A549 (cell line): ENCODE results near the gene SRGAP3.

ENCODE experiments used
- BHLHE40 ChIP-seq: IDR thresholded peaks from 2 replicates; pipeline ENCODE4 v1.6.1; 2012; ENCODE audit warnings: low read depth, low read length, inconsistent platforms
- CBX8 ChIP-seq: fragments of 200-600 bp; sonication (generic); IDR thresholded peaks from 2 replicates; pipeline ENCODE4 v1.6.1; 2016
- CHD4 ChIP-seq: fragments of 200-600 bp; sonication (generic); IDR thresholded peaks from 2 replicates; pipeline ENCODE4 v1.6.1; 2016; ENCODE audit warnings: antibody characterized with exemption, mild to moderate bottlenecking, borderline replicate concordance
- CTCF ChIP-seq: fragments of >200 bp; sonication (Bioruptor Twin); formaldehyde crosslinking; IDR thresholded peaks from 3 replicates; pipeline ENCODE4 v1.5.1; 2016
- ESRRA ChIP-seq: fragments of 150-350 bp; IDR thresholded peaks from 2 replicates; pipeline ENCODE4 v1.6.1; 2014; ENCODE audit warnings: mild to moderate bottlenecking, low read length, borderline replicate concordance
- GATA3 ChIP-seq: IDR thresholded peaks from 2 replicates; pipeline ENCODE4 v1.6.1; 2012; ENCODE audit warnings: borderline replicate concordance
- JUN ChIP-seq, 2 experiments: fragments of >200 bp; sonication (Bioruptor Twin); formaldehyde crosslinking; IDR thresholded peaks; 2 replicates in 1 of 2; 3 replicates in 1 of 2; pipeline ENCODE4 v1.6.1; 2016 to 2017
- JUNB ChIP-seq: fragments of >200 bp; sonication (Bioruptor Twin); formaldehyde crosslinking; IDR thresholded peaks from 2 replicates; pipeline ENCODE4 v1.6.1; 2016
- KDM1A ChIP-seq: fragments of 200-600 bp; sonication (generic); IDR thresholded peaks from 2 replicates; pipeline ENCODE4 v1.6.1; 2016; ENCODE audit warnings: low read depth, mild to moderate bottlenecking
- PBX3 ChIP-seq: IDR thresholded peaks from 2 replicates; pipeline ENCODE4 v1.6.1; 2012
- POLR2A ChIP-seq: IDR thresholded peaks from 2 replicates; pipeline ENCODE4 v1.6.1; 2012; ENCODE audit warnings: mild to moderate bottlenecking, low read length
- TP53 ChIP-seq: fragments of 250-450 bp; sonication (Bioruptor Pico); IDR thresholded peaks from 2 replicates; pipeline ENCODE4 v1.5.0; 2021; ENCODE audit warnings: mild to moderate bottlenecking, moderate library complexity
- ZSCAN20 ChIP-seq: fragments of 250-450 bp; sonication (Bioruptor Pico); IDR thresholded peaks from 2 replicates; pipeline ENCODE4 v1.8.0; 2022; ENCODE audit warnings: mild to moderate bottlenecking, moderate library complexity

GRCh38 chr3:9270704-9271103 is 21.3 kb upstream of the SRGAP3 start:
- no peak for TF ChIP-seq PBX3
- TF ChIP-seq JUN (IDR thresholded peaks at IDR 0.05), result no peak
- no peak for TF ChIP-seq CTCF
- no peak for TF ChIP-seq GATA3
- no peak for TF ChIP-seq BHLHE40
- TF ChIP-seq TP53 (CRISPR knock-in tag), result no peak
- TF ChIP-seq CHD4, result no peak
- no peak for TF ChIP-seq KDM1A
- TF ChIP-seq CBX8, result no peak
- no peak for TF ChIP-seq ZSCAN20 (CRISPR knock-in tag)
- no peak for TF ChIP-seq POLR2A
- TF ChIP-seq ESRRA, result no peak
- no peak for TF ChIP-seq JUNB
